Caki2 (cell line): ENCODE data around the gene OGFRL1. TPM values are rescaled to one million over a fixed set of nuclear protein-coding genes. Genes with fewer than 3 reads are reported as not detected.

ENCODE experiments used
- DNase-seq: peaks from one replicate; pipeline ENCODE4 v3.0.0-alpha.2; 2015; ENCODE audit warnings: low read depth
- in situ Hi-C: cut with HindIII; loops from 2 replicates; pipeline ENCODE4 v1.10.0; 2016; ENCODE audit warnings: low sequenced_read_pairs, low pct_unique_long_range_greater_than_20kb, mixed read lengths
- total RNA-seq: library from RNA; depleted of rRNA; stranded (reverse); fragments of >200 nt; shearing (Covaris generic); gene quantifications from 2 replicates; pipeline ENCODE4 v1.2.3, GENCODE V29; 2014; ENCODE audit warnings: low replicate concordance

Gene OGFRL1
- total RNA-seq, 1 experiment from 2014 or later: 12.1 TPM

GRCh38 chr6:71279321-71279720 is 9.3 kb upstream of the OGFRL1 start:
- DNase-seq: peak; percentile 68
- in situ Hi-C loops: no loop called here

- no peak for DNase-seq
- in situ Hi-C loops: no loop called here
Measured at GRCh38 chr6:71279740-71280139, 8.9 kb upstream of the OGFRL1 start.

GRCh38 chr6:71280701-71281100 is 7.9 kb upstream of the OGFRL1 start:
- in situ Hi-C loops: no loop called here
- no peak for DNase-seq

GRCh38 chr6:71284785-71285184 is 3.8 kb upstream of the OGFRL1 start:
- in situ Hi-C loops: no loop called here
- no peak for DNase-seq

- DNase-seq: no peak
- in situ Hi-C loops: no loop called here
Measured at GRCh38 chr6:71287038-71287437, 1.6 kb upstream of the OGFRL1 start.

GRCh38 chr6:71287926-71288227 is 734 bp upstream of the OGFRL1 start:
- no peak for DNase-seq
- in situ Hi-C loops: no loop called here

GRCh38 chr6:71289039-71289801 is 609 bp downstream of the OGFRL1 start:
- DNase-seq: peak; percentile 41
- in situ Hi-C loops: no loop called here

- in situ Hi-C loops: no loop called here
- no peak for DNase-seq
Measured at GRCh38 chr6:71289802-71290175, 1.2 kb downstream of the OGFRL1 start.

GRCh38 chr6:71290611-71291010 is 2.0 kb downstream of the OGFRL1 start:
- in situ Hi-C loops: no loop called here
- peak; percentile 81 for DNase-seq

- DNase-seq: no peak
- in situ Hi-C loops: no loop called here
Measured at GRCh38 chr6:71292001-71292400, 3.4 kb downstream of the OGFRL1 start.

GRCh38 chr6:71294121-71294523 is 5.5 kb downstream of the OGFRL1 start:
- DNase-seq: no peak
- in situ Hi-C loops: no loop called here

GRCh38 chr6:71298459-71298858 is 9.8 kb downstream of the OGFRL1 start:
- no peak for DNase-seq
- in situ Hi-C loops: no loop called here

GRCh38 chr6:71299541-71300470 is 11.2 kb downstream of the OGFRL1 start:
- DNase-seq: no peak
- in situ Hi-C loops: no loop called here

- in situ Hi-C loops: no loop called here
Measured at GRCh38 chr6:71300561-71301168, 12.1 kb downstream of the OGFRL1 start.

GRCh38 chr6:71301546-71301945 is 12.9 kb downstream of the OGFRL1 start:
- no peak for DNase-seq
- in situ Hi-C loops: no loop called here

More at GRCh38 chr6:71300561-71301168, 12.1 kb downstream of the OGFRL1 start:
- DNase-seq: no peak

GRCh38 chr6:71309656-71310055 is 21.0 kb downstream of the OGFRL1 start:
- no peak for DNase-seq

GRCh38 chr6:71310261-71310660 is 21.6 kb downstream of the OGFRL1 start:
- no peak for DNase-seq
- in situ Hi-C loops: no loop called here

More at GRCh38 chr6:71309656-71310055, 21.0 kb downstream of the OGFRL1 start:
- in situ Hi-C loops: no loop called here

GRCh38 chr6:71312089-71312488 is 23.5 kb downstream of the OGFRL1 start:
- in situ Hi-C loops: no loop called here
- no peak for DNase-seq

GRCh38 chr6:71317441-71317840 is 28.8 kb downstream of the OGFRL1 start:
- in situ Hi-C loops: no loop called here

More at GRCh38 chr6:71317441-71317840, 28.8 kb downstream of the OGFRL1 start:
- no peak for DNase-seq
